Left ventricle myocardium inferior (tissue), 1 donor: Measurements from ENCODE around the gene NIPA2. TPM values are rescaled to one million over a fixed set of nuclear protein-coding genes. Genes with fewer than 3 reads are reported as not detected.

Source experiments
- DNase-seq: peaks from one replicate; pipeline ENCODE4 v3.0.0-alpha.2; 2020
- H3K27ac ChIP-seq: fragments of 200-600 bp; replicated peaks from 2 replicates; pipeline ENCODE4 v1.8.0; 2021
- H3K27me3 ChIP-seq: fragments of 200-600 bp; 2 replicates; pipeline ENCODE4 v1.8.0; 2021; ENCODE audit warnings: low read depth
- H3K36me3 ChIP-seq: fragments of 200-600 bp; 2 replicates; pipeline ENCODE4 v1.8.0; 2021
- H3K4me1 ChIP-seq: fragments of 200-600 bp; 2 replicates; pipeline ENCODE4 v1.8.0; 2021
- H3K4me3 ChIP-seq: fragments of 200-600 bp; 2 replicates; pipeline ENCODE4 v1.8.0; 2021; ENCODE audit warnings: mild to moderate bottlenecking, moderate library complexity
- H3K9me3 ChIP-seq: fragments of 200-600 bp; replicated peaks from 2 replicates; pipeline ENCODE4 v1.8.0; 2021
- CTCF ChIP-seq: fragments of 200-600 bp; IDR thresholded peaks from 2 replicates; pipeline ENCODE4 v1.8.0; 2021; ENCODE audit warnings: antibody characterized with exemption, mild to moderate bottlenecking, borderline replicate concordance
- intact Hi-C: fragments of 100-400 bp; cut with micrococcal nuclease; formaldehyde crosslinking; loops from one replicate; pipeline ENCODE4 v1.11.0; 2022
- total RNA-seq: library from RNA; stranded (reverse); fragmentation: NEBNext Ultra II Directional; extraction: Animal tissue kit (Norgen Biotek cat#: 25700); gene quantifications from one replicate; pipeline ENCODE4 v1.2.1, GENCODE V29; 2021
- donor health status: DM: no; HTN: yes; CAD: no; lungs with severe emphysema.

NIPA2 gene
- total RNA-seq, 1 donor from 2014 or later = 21.4 TPM

- peaks cover 12% of the 10 kb centered on the region for H3K4me1 ChIP-seq
Observed at GRCh38 chr15:22872936-22873701, 34.7 kb downstream of the NIPA2 start.

GRCh38 chr15:22873841-22874240 is 35.4 kb downstream of the NIPA2 start:
- Histone ChIP-seq H3K4me1 (peaks cover 12% of the 10 kb centered on the region), H3K9me3 (peaks cover 7% of the 10 kb centered on the region), H3K27ac (no peak overlapping the region), H3K27me3 (no peaks in the 10 kb centered on the region), H3K4me3 (no peak overlapping the region), H3K36me3 (peaks cover 97% of the 10 kb centered on the region)
- DNase-seq = no peak
- intact Hi-C loops = no loop called here
- no peak for TF ChIP-seq CTCF

More at GRCh38 chr15:22872936-22873701, 34.7 kb downstream of the NIPA2 start:
- TF ChIP-seq CTCF = no peak
- no peaks in the 10 kb centered on the region for H3K27me3 ChIP-seq
- no peak for DNase-seq
- peaks cover 98% of the 10 kb centered on the region for H3K36me3 ChIP-seq
- H3K27ac ChIP-seq = peak overlapping the region; percentile 45
- peaks cover 7% of the 10 kb centered on the region for H3K9me3 ChIP-seq
- no peak overlapping the region for H3K4me3 ChIP-seq
- intact Hi-C loops = no loop called here

- intact Hi-C loops = no loop called here
- H3K27ac ChIP-seq = no peak overlapping the region
- no peak overlapping the region for H3K4me3 ChIP-seq
- TF ChIP-seq CTCF = no peak
- H3K27me3 ChIP-seq = no peaks in the 10 kb centered on the region
- H3K9me3 ChIP-seq = peaks cover 7% of the 10 kb centered on the region
- peaks cover 97% of the 10 kb centered on the region for H3K36me3 ChIP-seq
- peaks cover 12% of the 10 kb centered on the region for H3K4me1 ChIP-seq
- no peak for DNase-seq
Observed at GRCh38 chr15:22874256-22874655, 35.8 kb downstream of the NIPA2 start.

GRCh38 chr15:22874966-22875365 is 36.5 kb downstream of the NIPA2 start:
- intact Hi-C loops = no loop called here
- no peak for TF ChIP-seq CTCF
- DNase-seq = no peak
- H3K4me1 ChIP-seq = peaks cover 12% of the 10 kb centered on the region
- H3K27me3 ChIP-seq = no peaks in the 10 kb centered on the region
- peaks cover 7% of the 10 kb centered on the region for H3K9me3 ChIP-seq
- no peak overlapping the region for H3K27ac ChIP-seq
- peaks cover 97% of the 10 kb centered on the region for H3K36me3 ChIP-seq
- no peak overlapping the region for H3K4me3 ChIP-seq

GRCh38 chr15:22877117-22877516 is 38.7 kb downstream of the NIPA2 start:
- Histone ChIP-seq H3K27me3 (no peaks in the 10 kb centered on the region), H3K9me3 (peaks cover 7% of the 10 kb centered on the region), H3K4me3 (no peak overlapping the region), H3K27ac (no peak overlapping the region), H3K4me1 (peaks cover 4% of the 10 kb centered on the region), H3K36me3 (peaks cover 99% of the 10 kb centered on the region)
- DNase-seq = no peak
- TF ChIP-seq CTCF = no peak
- intact Hi-C loops = no loop called here
